Measurements from ENCODE around the gene VAMP3.

DNA sequence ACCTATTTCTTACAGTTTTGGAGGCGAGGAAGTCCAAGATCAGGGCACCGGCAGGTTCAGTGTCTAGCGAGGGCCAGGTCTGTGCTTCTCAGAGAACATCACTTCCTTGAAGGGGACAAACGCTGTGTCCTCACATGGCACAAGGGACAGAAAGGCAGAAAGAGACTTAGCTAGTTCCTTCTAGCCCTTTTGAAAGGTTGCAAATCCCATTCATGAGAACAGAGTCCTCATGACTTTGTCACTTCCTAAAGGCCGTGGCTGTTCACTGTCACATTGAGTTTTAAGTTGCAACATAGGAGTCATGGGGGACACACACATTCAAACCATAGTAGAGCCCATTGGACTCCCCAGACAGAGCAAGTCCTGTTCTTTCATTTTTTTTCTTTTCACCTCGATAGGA, 40.4 kb downstream of the VAMP3 start:
- TF ChIP-seq, protein P1, sequence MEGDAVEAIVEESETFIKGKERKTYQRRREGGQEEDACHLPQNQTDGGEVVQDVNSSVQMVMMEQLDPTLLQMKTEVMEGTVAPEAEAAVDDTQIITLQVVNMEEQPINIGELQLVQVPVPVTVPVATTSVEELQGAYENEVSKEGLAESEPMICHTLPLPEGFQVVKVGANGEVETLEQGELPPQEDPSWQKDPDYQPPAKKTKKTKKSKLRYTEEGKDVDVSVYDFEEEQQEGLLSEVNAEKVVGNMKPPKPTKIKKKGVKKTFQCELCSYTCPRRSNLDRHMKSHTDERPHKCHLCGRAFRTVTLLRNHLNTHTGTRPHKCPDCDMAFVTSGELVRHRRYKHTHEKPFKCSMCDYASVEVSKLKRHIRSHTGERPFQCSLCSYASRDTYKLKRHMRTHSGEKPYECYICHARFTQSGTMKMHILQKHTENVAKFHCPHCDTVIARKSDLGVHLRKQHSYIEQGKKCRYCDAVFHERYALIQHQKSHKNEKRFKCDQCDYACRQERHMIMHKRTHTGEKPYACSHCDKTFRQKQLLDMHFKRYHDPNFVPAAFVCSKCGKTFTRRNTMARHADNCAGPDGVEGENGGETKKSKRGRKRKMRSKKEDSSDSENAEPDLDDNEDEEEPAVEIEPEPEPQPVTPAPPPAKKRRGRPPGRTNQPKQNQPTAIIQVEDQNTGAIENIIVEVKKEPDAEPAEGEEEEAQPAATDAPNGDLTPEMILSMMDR (IDR thresholded peaks at IDR 0.05; ENCODE audit: borderline replicate concordance, extremely low read depth, low read length, poor library complexity, severe bottlenecking) = no peak
- TF ChIP-seq EZH2 (IDR thresholded peaks at IDR 0.05; ENCODE audit: borderline replicate concordance, low read depth, low read length, severe bottlenecking) = no peak
